ENCODE measurements around the gene IPO13. TPM values are rescaled to one million over a fixed set of nuclear protein-coding genes. Genes with fewer than 3 reads are reported as not detected.

The IPO13 gene
- total and polyA plus RNA-seq, 4 donors: 8.6 to 15.1 (median 10.5) TPM

- TF ChIP-seq REST (IDR thresholded peaks at IDR 0.05): no peak
- no peak for TF ChIP-seq EGR1 (IDR thresholded peaks at IDR 0.05; ENCODE audit: low read depth in 2 of 2)
- TF ChIP-seq ZBTB33 (IDR thresholded peaks at IDR 0.05): no peak
- TF ChIP-seq MAX (IDR thresholded peaks at IDR 0.05): no peak
- no peak for TF ChIP-seq SP1 (IDR thresholded peaks at IDR 0.05)
Observed at GRCh38 chr1:43963006-43963405, 16.3 kb downstream of the IPO13 start (continued).

GRCh38 chr1:43963890-43964289, 17.1 kb downstream of the IPO13 start:
- Histone ChIP-seq H3K9ac (ENCODE audit: low read depth in 1 of 2, low read length in 2 of 2) (no peak overlapping the region), H3K36me3 (ENCODE audit: control insufficient read depth in 4 of 4, insufficient read depth in 3 of 4, low read depth in 1 of 4, low read length in 3 of 4) (peaks cover 4 to 61% (median 16%) of the 10 kb centered on the region in 4 donors), H3K27ac (ENCODE audit: low read depth in 1 of 2, low read length in 2 of 2) (no peak overlapping the region), H3K4me1 (ENCODE audit: control insufficient read depth in 4 of 4, insufficient read depth in 4 of 4, low read length in 3 of 4) (no peaks in the 10 kb centered on the region), H3K4me3 (ENCODE audit: low read depth in 1 of 3, low read length in 3 of 3) (no peak overlapping the region), H3K27me3 (ENCODE audit: control insufficient read depth in 4 of 4, insufficient read depth in 4 of 4, low read length in 3 of 4) (no peaks in the 10 kb centered on the region), H3K9me3 (ENCODE audit: control insufficient read depth in 4 of 4, low read length in 3 of 4) (no peaks in the 10 kb centered on the region)
- 91% methylated on average over 5 of the region's 5 CpGs for whole genome bisulfite sequencing
- no peak for TF ChIP-seq CTCF (IDR thresholded peaks at IDR 0.05; ENCODE audit: low read depth, low read length, missing input control)
- TF ChIP-seq GABPA (IDR thresholded peaks at IDR 0.05 in 1 of 2, conservative IDR thresholded peaks at IDR 0.05 in 1 of 2): no peak
- TF ChIP-seq FOXA2 (IDR thresholded peaks at IDR 0.05): no peak
- no peak for TF ChIP-seq FOXA1 (IDR thresholded peaks at IDR 0.05)
- TF ChIP-seq SP1 (IDR thresholded peaks at IDR 0.05): no peak
- no peak for TF ChIP-seq RAD21 (IDR thresholded peaks at IDR 0.05)
- TF ChIP-seq HNF4G (IDR thresholded peaks at IDR 0.05): no peak
- no peak for TF ChIP-seq NR2F2 (IDR thresholded peaks at IDR 0.05)
- TF ChIP-seq EGR1 (IDR thresholded peaks at IDR 0.05; ENCODE audit: low read depth in 2 of 2): no peak
- TF ChIP-seq JUND (IDR thresholded peaks at IDR 0.05): no peak
- TF ChIP-seq ZBTB33 (IDR thresholded peaks at IDR 0.05): no peak
- TF ChIP-seq YY1 (IDR thresholded peaks at IDR 0.05): no peak
- TF ChIP-seq RXRA (IDR thresholded peaks at IDR 0.05): no peak
- TF ChIP-seq ATF3 (IDR thresholded peaks at IDR 0.05): no peak
- TF ChIP-seq TAF1 (conservative IDR thresholded peaks at IDR 0.05): no peak
- TF ChIP-seq MAX (IDR thresholded peaks at IDR 0.05): no peak
- no peak for DNase-seq (ENCODE audit: low spot score)

All from liver (tissue), 9 donors.